Measurements from ENCODE around the gene ZBTB20.
A peak's percentile ranks its signal among the peaks of the same experiment; 100 is the strongest.

Gene ZBTB20

DNA sequence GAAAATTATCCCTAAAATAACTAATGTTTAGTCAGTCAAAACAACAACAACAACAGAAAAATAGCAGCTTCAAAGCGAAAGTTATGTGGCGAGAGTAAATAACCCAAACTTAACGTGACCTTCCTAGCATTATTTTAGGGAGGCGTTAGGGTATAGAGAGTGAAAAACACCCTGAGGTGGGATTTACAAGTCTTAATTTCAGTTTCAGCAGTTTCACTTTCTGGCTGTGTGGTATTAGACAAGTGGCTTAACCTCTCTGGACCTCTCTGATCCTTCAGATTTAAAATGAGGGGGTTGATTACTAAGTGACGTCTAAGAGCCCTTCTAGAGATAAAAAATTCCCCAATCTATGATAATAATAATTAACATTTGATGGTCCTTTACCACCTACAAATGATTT lies 291.2 kb downstream of the ZBTB20 start:
- H3K27ac ChIP-seq (ENCODE audit: low read length): no peak overlapping the region
- peak overlapping the region; percentile 47 for H3K4me2 ChIP-seq (ENCODE audit: low read length)
- peaks cover 6% of the 10 kb centered on the region for H3K4me1 ChIP-seq (ENCODE audit: low read length)
- H3K36me3 ChIP-seq (replicated peaks; ENCODE audit: low read depth, low read length): no peaks in the 10 kb centered on the region
- no peak overlapping the region for H2AFZ ChIP-seq (ENCODE audit: low read depth, low read length)
- no peak overlapping the region for H3K9ac ChIP-seq (ENCODE audit: low read length)
- no peaks in the 10 kb centered on the region for H3K9me3 ChIP-seq (ENCODE audit: insufficient read depth, low read length)
- no peaks in the 10 kb centered on the region for H3K79me2 ChIP-seq (ENCODE audit: low read length)
- no peaks in the 10 kb centered on the region for H3K27me3 ChIP-seq (ENCODE audit: low read depth, low read length)
- no peaks in the 10 kb centered on the region for H4K20me1 ChIP-seq (ENCODE audit: insufficient read depth, low read length)
- TF ChIP-seq EZH2phosphoT487 (IDR thresholded peaks at IDR 0.05; ENCODE audit: low read depth): no peak
- TF ChIP-seq, protein P1, sequence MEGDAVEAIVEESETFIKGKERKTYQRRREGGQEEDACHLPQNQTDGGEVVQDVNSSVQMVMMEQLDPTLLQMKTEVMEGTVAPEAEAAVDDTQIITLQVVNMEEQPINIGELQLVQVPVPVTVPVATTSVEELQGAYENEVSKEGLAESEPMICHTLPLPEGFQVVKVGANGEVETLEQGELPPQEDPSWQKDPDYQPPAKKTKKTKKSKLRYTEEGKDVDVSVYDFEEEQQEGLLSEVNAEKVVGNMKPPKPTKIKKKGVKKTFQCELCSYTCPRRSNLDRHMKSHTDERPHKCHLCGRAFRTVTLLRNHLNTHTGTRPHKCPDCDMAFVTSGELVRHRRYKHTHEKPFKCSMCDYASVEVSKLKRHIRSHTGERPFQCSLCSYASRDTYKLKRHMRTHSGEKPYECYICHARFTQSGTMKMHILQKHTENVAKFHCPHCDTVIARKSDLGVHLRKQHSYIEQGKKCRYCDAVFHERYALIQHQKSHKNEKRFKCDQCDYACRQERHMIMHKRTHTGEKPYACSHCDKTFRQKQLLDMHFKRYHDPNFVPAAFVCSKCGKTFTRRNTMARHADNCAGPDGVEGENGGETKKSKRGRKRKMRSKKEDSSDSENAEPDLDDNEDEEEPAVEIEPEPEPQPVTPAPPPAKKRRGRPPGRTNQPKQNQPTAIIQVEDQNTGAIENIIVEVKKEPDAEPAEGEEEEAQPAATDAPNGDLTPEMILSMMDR (IDR thresholded peaks at IDR 0.05; ENCODE audit: low read depth, low read length): no peak
- peak overlapping the region; percentile 54 for H3K4me3 ChIP-seq (ENCODE audit: low read length)

DNA sequence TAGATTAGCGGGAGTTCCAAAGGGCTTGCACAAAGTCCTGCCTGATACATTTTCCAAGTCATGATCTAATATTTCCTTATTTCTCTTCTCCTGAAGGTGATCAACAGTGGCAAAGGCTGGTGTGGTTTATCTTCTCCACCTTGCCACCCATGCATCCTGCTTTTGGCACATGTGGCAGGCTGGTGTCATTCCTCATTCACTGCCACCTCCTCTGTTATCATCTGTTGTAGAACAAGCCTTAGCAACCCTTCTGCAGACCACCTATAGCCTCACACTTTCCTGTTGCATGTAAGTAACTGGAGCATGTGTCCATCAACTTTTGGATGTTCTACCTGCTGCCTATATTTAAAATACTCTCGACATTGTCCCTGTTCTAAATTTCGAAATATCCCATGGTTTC lies 294.1 kb downstream of the ZBTB20 start:
- TF ChIP-seq, protein P1 (IDR thresholded peaks at IDR 0.05; ENCODE audit: low read depth, low read length): no peak
- TF ChIP-seq EZH2phosphoT487 (IDR thresholded peaks at IDR 0.05; ENCODE audit: low read depth): no peak
- Histone ChIP-seq H3K36me3 (replicated peaks; ENCODE audit: low read depth, low read length) (no peaks in the 10 kb centered on the region), H3K9ac (ENCODE audit: low read length) (no peak overlapping the region), H3K4me1 (ENCODE audit: low read length) (peaks cover 6% of the 10 kb centered on the region), H2AFZ (ENCODE audit: low read depth, low read length) (no peak overlapping the region), H3K27me3 (ENCODE audit: low read depth, low read length) (no peaks in the 10 kb centered on the region), H3K27ac (ENCODE audit: low read length) (no peak overlapping the region), H3K79me2 (ENCODE audit: low read length) (no peaks in the 10 kb centered on the region), H3K9me3 (ENCODE audit: insufficient read depth, low read length) (no peaks in the 10 kb centered on the region), H3K4me2 (ENCODE audit: low read length) (no peak overlapping the region), H3K4me3 (ENCODE audit: low read length) (no peak overlapping the region), H4K20me1 (ENCODE audit: insufficient read depth, low read length) (no peaks in the 10 kb centered on the region)

DNA sequence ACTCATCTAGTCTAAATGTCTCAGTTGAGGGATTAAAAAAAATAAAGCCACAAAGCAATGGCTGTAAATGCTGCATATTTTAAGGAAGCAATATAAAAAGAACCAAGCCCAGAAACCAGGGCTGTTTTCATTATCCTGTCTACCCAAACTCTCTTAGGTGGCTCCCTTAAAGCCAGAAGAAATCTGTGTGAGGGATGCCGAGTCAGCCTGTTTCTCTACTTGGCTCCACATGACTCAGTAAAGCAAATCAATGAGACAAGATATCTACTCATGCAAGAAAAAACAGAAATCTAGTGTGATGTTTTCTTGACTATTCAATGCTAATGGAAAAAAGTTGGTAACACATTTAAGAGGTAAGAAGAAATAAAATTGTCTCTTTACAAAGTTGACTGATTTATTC lies 296.2 kb downstream of the ZBTB20 start:
- Histone ChIP-seq H4K20me1 (ENCODE audit: insufficient read depth, low read length) (no peaks in the 10 kb centered on the region), H2AFZ (ENCODE audit: low read depth, low read length) (no peak overlapping the region), H3K79me2 (ENCODE audit: low read length) (no peaks in the 10 kb centered on the region), H3K36me3 (replicated peaks; ENCODE audit: low read depth, low read length) (no peaks in the 10 kb centered on the region), H3K9me3 (ENCODE audit: insufficient read depth, low read length) (no peaks in the 10 kb centered on the region), H3K4me1 (ENCODE audit: low read length) (peaks cover 3% of the 10 kb centered on the region), H3K9ac (ENCODE audit: low read length) (no peak overlapping the region), H3K4me3 (ENCODE audit: low read length) (no peak overlapping the region), H3K27me3 (ENCODE audit: low read depth, low read length) (no peaks in the 10 kb centered on the region), H3K4me2 (ENCODE audit: low read length) (no peak overlapping the region), H3K27ac (ENCODE audit: low read length) (no peak overlapping the region)
- TF ChIP-seq, protein P1 (IDR thresholded peaks at IDR 0.05; ENCODE audit: low read depth, low read length): no peak
- no peak for TF ChIP-seq EZH2phosphoT487 (IDR thresholded peaks at IDR 0.05; ENCODE audit: low read depth)

DNA sequence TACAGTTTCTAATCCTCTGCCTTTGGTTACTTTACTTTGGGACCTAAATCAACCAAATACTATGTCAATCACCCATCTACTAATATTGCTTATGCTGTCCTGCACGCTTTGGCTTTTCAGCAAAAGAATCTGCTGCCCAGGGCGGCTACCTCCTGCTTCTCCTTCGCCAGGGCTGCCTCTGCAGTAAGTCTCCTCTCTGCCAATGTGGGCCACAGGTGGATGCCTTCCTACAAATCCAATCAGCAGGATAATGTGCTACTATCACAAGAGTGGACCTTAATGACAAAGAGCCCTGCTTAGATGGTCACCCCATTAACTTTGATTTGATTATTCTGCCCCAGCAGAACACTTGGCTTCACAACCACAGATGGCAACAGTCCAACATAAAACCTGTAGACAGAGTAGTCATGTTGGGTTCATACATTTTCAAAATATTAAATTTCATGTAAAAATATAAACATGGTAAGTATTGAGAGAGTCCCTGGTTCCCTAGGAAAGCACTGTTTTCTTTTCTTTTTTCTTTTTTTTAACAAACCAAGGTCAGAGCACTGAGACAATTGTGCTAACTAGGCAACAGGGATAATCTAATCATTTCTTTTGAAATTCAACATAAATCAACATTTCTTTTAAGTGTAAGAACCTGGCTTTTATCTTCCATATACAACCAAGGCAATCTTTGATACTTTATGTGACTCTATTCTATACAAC lies 298.3 kb downstream of the ZBTB20 start:
- H3K4me2 ChIP-seq (ENCODE audit: low read length): no peak overlapping the region
- no peaks in the 10 kb centered on the region for H3K79me2 ChIP-seq (ENCODE audit: low read length)
- H3K4me1 ChIP-seq (ENCODE audit: low read length): no peaks in the 10 kb centered on the region
- H3K27me3 ChIP-seq (ENCODE audit: low read depth, low read length): no peaks in the 10 kb centered on the region
- no peaks in the 10 kb centered on the region for H3K9me3 ChIP-seq (ENCODE audit: insufficient read depth, low read length)
- TF ChIP-seq, protein P1 (IDR thresholded peaks at IDR 0.05; ENCODE audit: low read depth, low read length): no peak
- TF ChIP-seq EZH2phosphoT487 (IDR thresholded peaks at IDR 0.05; ENCODE audit: low read depth): no peak
- H4K20me1 ChIP-seq (ENCODE audit: insufficient read depth, low read length): no peaks in the 10 kb centered on the region
- H3K9ac ChIP-seq (ENCODE audit: low read length): no peak overlapping the region
- no peaks in the 10 kb centered on the region for H3K36me3 ChIP-seq (replicated peaks; ENCODE audit: low read depth, low read length)
- no peak overlapping the region for H3K4me3 ChIP-seq (ENCODE audit: low read length)
- no peak overlapping the region for H3K27ac ChIP-seq (ENCODE audit: low read length)
- H2AFZ ChIP-seq (ENCODE audit: low read depth, low read length): no peak overlapping the region

Measured in OCI-LY3 (cell line).